ENCODE results near the gene RAX.

RAX gene

GRCh38 chr18:59269563-59270119 is 3.6 kb downstream of the RAX start:
- POLR2A ChIA-PET (ENCODE audit: low non-redundant PET) = no interaction called here
- CTCF ChIA-PET = interaction anchor here (1.0 kb wide), 1 partner anchor 18 kb away, joined by 8 read pairs; no protein-coding TSS in a partner anchor
- no peak overlapping the region for H3K27ac ChIP-seq
- no peak for TF ChIP-seq CTCF (conservative IDR thresholded peaks at IDR 0.05; ENCODE audit: low read depth)
- no peak for DNase-seq (ENCODE audit: low spot score)

- peak; percentile 26 for TF ChIP-seq CTCF (conservative IDR thresholded peaks at IDR 0.05; ENCODE audit: low read depth)
- POLR2A ChIA-PET (ENCODE audit: low non-redundant PET) = no interaction called here
- CTCF ChIA-PET = interaction anchor here (1.0 kb wide), 1 partner anchor 19 kb away, joined by 8 read pairs; no protein-coding TSS in a partner anchor
- H3K27ac ChIP-seq = no peak overlapping the region
- no peak for DNase-seq (ENCODE audit: low spot score)
Measured at GRCh38 chr18:59268721-59269562, 4.3 kb downstream of the RAX start.

GRCh38 chr18:59268127-59268720 is 5.0 kb downstream of the RAX start:
- no peak for DNase-seq (ENCODE audit: low spot score)
- POLR2A ChIA-PET (ENCODE audit: low non-redundant PET) = no interaction called here
- H3K27ac ChIP-seq = no peak overlapping the region
- CTCF ChIA-PET = no interaction called here
- TF ChIP-seq CTCF (conservative IDR thresholded peaks at IDR 0.05; ENCODE audit: low read depth) = no peak

GRCh38 chr18:59267503-59268126 is 5.6 kb downstream of the RAX start:
- H3K27ac ChIP-seq = no peak overlapping the region
- POLR2A ChIA-PET (ENCODE audit: low non-redundant PET) = no interaction called here
- no peak for TF ChIP-seq CTCF (conservative IDR thresholded peaks at IDR 0.05; ENCODE audit: low read depth)
- CTCF ChIA-PET = interaction anchor here (0.7 to 0.8 kb wide), 2 partner anchors 18 to 1418 kb away, joined by 3 to 4 read pairs; no protein-coding TSS in a partner anchor
- DNase-seq (ENCODE audit: low spot score) = no peak

- no peak for TF ChIP-seq CTCF (conservative IDR thresholded peaks at IDR 0.05; ENCODE audit: low read depth)
- ChIA-PET CTCF (interaction anchor here (0.7 to 0.8 kb wide), 2 partner anchors 18 to 1418 kb away, joined by 3 to 4 read pairs; no protein-coding TSS in a partner anchor), POLR2A (ENCODE audit: low non-redundant PET) (no interaction called here)
- DNase-seq (ENCODE audit: low spot score) = no peak
- H3K27ac ChIP-seq = no peak overlapping the region
Measured at GRCh38 chr18:59266886-59267502, 6.3 kb downstream of the RAX start.

GRCh38 chr18:59266459-59266858 is 6.8 kb downstream of the RAX start:
- no peak for TF ChIP-seq CTCF (conservative IDR thresholded peaks at IDR 0.05; ENCODE audit: low read depth)
- H3K27ac ChIP-seq = no peak overlapping the region
- ChIA-PET CTCF (interaction anchor here (0.8 kb wide), 1 partner anchor 41 kb away, joined by 3 read pairs; no protein-coding TSS in a partner anchor), POLR2A (ENCODE audit: low non-redundant PET) (no interaction called here)
- DNase-seq (ENCODE audit: low spot score) = no peak

All from RWPE1 (cell line).